ENCODE results near the gene OR1D5.

OR1D5 gene

GRCh38 chr17:3048727-3049471 lies 14.5 kb downstream of the OR1D5 start:
- Histone ChIP-seq H3K27me3 (ENCODE audit: control insufficient read depth, insufficient read depth, low read length) (no peaks in the 10 kb centered on the region), H3K79me2 (no peaks in the 10 kb centered on the region), H3K36me3 (ENCODE audit: control insufficient read depth, insufficient read depth, low read length) (no peaks in the 10 kb centered on the region), H3K4me2 (ENCODE audit: low read length) (peak overlapping the region; percentile 98), H3K4me3 (ENCODE audit: low read depth, low read length) (peak overlapping the region; percentile 93), H3K9ac (no peak overlapping the region), H3K9me3 (ENCODE audit: control insufficient read depth, low read length) (no peaks in the 10 kb centered on the region), H3K27ac (peak overlapping the region; percentile 65), H2AFZ (peak overlapping the region; percentile 99), H3K4me1 (no peaks in the 10 kb centered on the region)
- peak; percentile 86 for TF ChIP-seq CTCF (IDR thresholded peaks at IDR 0.05)

GRCh38 chr17:3046753-3047152 lies 16.7 kb downstream of the OR1D5 start:
- Histone ChIP-seq H3K27me3 (ENCODE audit: control insufficient read depth, insufficient read depth, low read length) (no peaks in the 10 kb centered on the region), H3K36me3 (ENCODE audit: control insufficient read depth, insufficient read depth, low read length) (no peaks in the 10 kb centered on the region), H3K9me3 (ENCODE audit: control insufficient read depth, low read length) (no peaks in the 10 kb centered on the region), H3K9ac (no peak overlapping the region), H3K4me3 (ENCODE audit: low read depth, low read length) (no peak overlapping the region), H3K4me1 (no peaks in the 10 kb centered on the region), H2AFZ (no peak overlapping the region), H3K4me2 (ENCODE audit: low read length) (no peak overlapping the region), H3K27ac (no peak overlapping the region), H3K79me2 (no peaks in the 10 kb centered on the region)
- no peak for TF ChIP-seq CTCF (IDR thresholded peaks at IDR 0.05)

- H3K27ac ChIP-seq = no peak overlapping the region
- no peaks in the 10 kb centered on the region for H3K27me3 ChIP-seq (ENCODE audit: control insufficient read depth, insufficient read depth, low read length)
- no peaks in the 10 kb centered on the region for H3K79me2 ChIP-seq
- H3K9ac ChIP-seq = no peak overlapping the region
- no peak overlapping the region for H3K4me3 ChIP-seq (ENCODE audit: low read depth, low read length)
- H3K4me2 ChIP-seq (ENCODE audit: low read length) = no peak overlapping the region
- H2AFZ ChIP-seq = no peak overlapping the region
- H3K36me3 ChIP-seq (ENCODE audit: control insufficient read depth, insufficient read depth, low read length) = no peaks in the 10 kb centered on the region
- H3K4me1 ChIP-seq = peaks cover 3% of the 10 kb centered on the region
- TF ChIP-seq CTCF (IDR thresholded peaks at IDR 0.05) = no peak
- no peaks in the 10 kb centered on the region for H3K9me3 ChIP-seq (ENCODE audit: control insufficient read depth, low read length)
Observed at GRCh38 chr17:3043737-3044365, 19.6 kb downstream of the OR1D5 start.

GRCh38 chr17:3040882-3041281 lies 22.5 kb downstream of the OR1D5 start:
- Histone ChIP-seq H2AFZ (no peak overlapping the region), H3K9me3 (ENCODE audit: control insufficient read depth, low read length) (no peaks in the 10 kb centered on the region), H3K4me2 (ENCODE audit: low read length) (no peak overlapping the region), H3K36me3 (ENCODE audit: control insufficient read depth, insufficient read depth, low read length) (no peaks in the 10 kb centered on the region), H3K4me1 (peaks cover 3% of the 10 kb centered on the region), H3K27ac (no peak overlapping the region), H3K79me2 (no peaks in the 10 kb centered on the region), H3K27me3 (ENCODE audit: control insufficient read depth, insufficient read depth, low read length) (no peaks in the 10 kb centered on the region), H3K9ac (no peak overlapping the region), H3K4me3 (ENCODE audit: low read depth, low read length) (no peak overlapping the region)
- no peak for TF ChIP-seq CTCF (IDR thresholded peaks at IDR 0.05)
